Endothelial cell of hepatic sinusoid (primary cell): ENCODE measurements around the gene LYZL6.

Experiments
- in situ Hi-C: cut with HindIII; loops from 2 replicates; pipeline ENCODE4 v1.10.0; 2017; ENCODE audit warnings: low sequenced_read_pairs

LYZL6 gene, protein sequence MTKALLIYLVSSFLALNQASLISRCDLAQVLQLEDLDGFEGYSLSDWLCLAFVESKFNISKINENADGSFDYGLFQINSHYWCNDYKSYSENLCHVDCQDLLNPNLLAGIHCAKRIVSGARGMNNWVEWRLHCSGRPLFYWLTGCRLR

DNA sequence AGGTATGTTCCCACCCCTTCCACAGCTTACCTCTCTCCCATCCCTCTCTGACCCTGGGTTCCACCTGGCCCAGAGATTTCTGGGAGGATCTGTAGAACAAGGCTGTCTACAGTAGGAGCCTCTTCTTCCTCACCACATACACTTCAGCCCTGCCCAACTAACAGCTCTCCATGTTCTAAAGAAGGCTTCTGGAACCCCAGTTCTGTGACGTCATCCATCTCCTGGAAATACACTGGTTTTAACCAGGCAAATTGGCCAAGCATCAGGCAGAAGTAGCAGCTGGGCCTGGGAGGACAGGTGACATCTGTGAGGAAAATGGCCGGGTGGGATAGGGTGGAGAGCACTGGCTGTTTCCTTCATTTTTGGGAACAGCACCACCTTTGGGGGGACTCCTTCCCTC is at the start of gene LYZL6:
Gene LYZL6 (minus strand): TSS at position 177 of the 400 bp plus-strand sequence. CDS start 4,357 bp downstream, outside the sequence.
- in situ Hi-C loops: no loop called here

DNA sequence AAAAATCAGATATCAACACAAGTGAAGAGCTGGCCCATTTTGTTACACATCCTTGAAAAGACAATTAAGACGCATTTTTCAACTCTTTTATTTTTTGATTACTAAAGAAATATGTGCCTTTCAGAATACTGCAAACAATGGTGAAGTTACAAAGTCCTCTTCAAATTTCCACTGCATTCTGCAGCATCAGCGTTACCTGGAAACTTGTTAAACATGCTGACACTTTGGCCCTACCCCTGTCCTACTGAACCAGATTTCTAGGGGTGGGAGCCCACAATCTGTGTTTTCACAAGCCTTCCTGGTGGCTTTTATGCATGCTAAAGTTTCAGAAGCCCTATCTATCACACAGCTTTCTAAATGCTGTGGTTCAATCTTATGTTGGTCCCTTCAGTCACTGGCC is 47.6 kb upstream of the LYZL6 start:
- in situ Hi-C loops: no loop called here

DNA sequence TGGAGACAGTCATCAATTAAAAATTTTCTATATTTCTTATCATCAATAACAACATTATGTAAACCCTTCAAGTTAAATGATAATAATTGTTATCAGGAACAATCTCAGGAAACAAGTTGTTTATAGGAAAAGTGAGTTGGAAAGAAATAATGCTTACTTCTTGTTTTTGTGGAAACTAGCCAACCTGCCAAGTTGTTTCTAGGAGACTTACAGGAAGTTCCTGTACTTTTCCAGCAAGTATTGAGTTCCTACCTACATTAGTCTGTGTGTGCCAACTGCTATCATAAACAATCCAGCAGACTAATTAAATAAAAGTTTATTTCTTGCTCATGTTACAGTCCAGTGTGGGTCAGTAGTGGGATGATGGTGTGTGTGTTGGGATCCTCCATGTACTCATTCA is 44.7 kb upstream of the LYZL6 start:
- in situ Hi-C loops: no loop called here

DNA sequence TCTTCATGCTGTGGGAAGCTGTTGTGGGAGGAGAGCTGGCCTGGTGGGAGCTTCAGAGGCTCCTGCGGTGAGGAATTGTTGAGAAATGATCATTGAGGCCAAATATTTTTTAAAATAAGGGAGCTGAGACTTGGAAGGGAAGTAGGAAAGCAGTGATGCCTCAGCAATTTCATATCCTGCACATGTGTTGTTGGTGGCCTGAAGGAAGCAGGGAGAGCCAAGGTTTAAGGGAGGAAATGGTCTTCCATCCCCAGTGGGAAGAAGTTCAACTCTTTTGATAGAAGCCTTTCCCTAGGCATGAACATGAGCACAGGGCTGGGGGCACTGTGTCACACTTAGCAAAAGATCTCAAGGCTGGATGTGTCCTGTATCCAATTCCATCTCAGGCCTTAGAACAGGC is 43.1 kb upstream of the LYZL6 start, which contains the start of gene CCL14:
Gene CCL14 (minus strand): TSS at position 87 of the 400 bp plus-strand sequence. CDS start 80 bp downstream, at position 7.
- in situ Hi-C loops: no loop called here

DNA sequence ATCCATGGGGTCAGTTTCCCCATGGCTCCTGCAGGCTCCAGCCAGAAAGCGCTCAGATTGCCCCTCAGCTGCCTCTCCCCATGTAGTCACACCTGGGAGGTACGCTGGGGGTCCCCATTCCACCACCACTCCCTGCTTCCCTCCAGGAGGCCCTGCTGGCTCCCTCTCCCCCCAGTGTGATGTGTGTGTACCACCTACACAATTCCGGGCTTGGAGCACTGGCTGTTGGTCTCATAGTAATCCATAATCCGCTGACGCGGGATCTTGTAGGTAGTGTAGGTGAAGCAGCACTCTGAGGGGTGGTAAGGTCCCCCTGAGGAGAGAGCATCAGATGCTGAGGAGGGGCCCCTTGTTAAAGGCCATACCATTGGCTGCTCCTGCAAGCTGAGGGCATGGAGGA is 40.6 kb upstream of the LYZL6 start:
- in situ Hi-C loops: no loop called here

DNA sequence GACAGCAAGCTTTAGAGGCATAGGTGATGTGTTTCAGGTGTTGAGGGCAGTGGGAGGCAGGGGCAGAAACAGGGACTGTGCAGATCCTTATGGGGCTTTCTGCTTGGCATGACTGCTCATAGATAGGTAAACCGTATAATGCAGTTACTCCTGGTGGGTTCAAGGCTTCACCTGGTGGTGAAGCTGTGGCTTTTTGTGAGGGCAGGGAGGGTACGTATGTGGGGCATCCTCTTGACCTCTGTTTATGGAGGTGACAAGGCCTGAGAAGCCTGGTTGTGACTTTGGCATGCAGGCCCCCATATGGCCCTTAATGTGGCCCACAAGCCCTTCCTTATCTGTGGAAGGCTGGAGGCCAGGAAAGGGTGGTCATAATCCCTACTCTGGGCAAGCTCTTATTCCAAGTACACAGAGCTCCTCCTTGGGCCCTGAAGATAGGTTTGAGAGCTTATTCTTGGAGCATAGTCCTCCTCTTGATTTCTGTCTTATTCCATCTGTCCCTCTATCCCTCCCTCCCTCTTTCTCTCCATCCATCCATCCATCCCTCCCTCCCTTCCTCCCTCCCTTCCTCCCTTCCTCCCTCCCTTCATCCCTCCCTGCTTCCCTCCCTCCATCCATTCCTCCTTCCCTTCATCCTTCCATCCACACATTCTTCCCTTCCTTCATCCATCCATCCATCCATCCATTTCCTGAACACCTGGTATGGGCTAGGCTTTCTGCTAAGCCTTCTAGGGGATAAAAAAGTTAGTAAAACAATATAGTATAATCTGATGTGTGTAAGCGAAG is 39.1 kb upstream of the LYZL6 start:
- in situ Hi-C loops: no loop called here

DNA sequence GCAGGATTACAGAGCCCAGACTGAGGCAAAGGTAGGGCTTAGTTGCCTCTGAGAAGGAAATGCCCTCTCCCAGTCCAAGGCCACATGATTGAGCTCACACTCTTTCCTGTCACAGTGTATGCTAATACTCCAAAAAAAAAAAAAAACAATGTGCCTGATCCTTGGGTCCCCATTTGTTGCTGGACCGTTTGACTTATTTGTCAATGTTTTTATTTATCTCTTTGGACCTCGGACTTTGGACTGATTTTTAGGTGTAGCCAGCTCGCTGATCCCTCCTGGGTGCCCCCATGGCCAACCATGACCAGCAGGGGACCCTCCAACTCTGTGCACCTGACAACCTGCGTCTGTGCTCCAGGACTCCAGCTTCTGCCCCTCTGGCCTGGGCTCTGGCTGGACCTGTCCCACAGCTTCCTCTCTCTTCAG is 38.4 kb upstream of the LYZL6 start:
- in situ Hi-C loops: no loop called here

DNA sequence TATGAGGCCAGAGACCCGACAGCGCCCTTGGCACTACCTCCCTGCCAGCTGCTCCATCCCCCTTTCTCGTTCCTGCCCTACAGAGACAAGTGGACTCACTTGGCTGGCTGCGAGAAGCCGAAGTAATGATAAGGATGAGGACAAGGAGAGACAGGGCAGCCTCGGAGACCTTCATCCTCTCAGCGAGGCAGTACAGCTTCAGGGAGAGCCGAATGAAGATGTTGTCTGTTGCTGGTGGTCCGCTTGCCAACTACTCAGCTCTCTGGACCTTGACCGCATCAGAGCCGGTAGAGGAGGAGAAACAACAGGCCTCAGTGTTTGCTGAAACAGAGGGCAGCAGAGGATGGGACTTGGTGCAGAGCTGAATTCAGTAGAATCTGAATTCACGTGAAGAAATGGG is 37.7 kb upstream of the LYZL6 start, which contains the start of gene CCL16:
Gene CCL16 (minus strand): TSS at position 252 of the 400 bp plus-strand sequence. CDS start 77 bp downstream, at position 175.
- in situ Hi-C loops: no loop called here

DNA sequence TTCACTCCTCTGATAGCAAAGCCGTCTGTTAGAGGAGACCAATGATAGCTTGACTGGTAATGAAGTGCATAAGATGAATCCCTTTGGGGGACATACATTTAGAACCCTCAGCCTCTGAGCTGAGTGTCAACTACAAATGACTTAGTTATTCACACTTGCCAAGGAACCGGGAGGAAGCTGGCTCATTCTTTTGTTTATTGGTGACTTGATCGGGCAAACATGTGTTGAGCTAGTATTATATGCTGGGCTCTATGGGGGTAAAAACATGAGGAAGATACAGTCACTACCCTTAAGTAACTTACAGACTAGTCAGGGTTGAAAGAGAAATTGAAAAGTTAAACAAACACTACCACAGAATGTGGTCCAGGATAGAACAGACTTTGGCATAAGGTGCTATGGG is 34.8 kb upstream of the LYZL6 start:
- in situ Hi-C loops: no loop called here

DNA sequence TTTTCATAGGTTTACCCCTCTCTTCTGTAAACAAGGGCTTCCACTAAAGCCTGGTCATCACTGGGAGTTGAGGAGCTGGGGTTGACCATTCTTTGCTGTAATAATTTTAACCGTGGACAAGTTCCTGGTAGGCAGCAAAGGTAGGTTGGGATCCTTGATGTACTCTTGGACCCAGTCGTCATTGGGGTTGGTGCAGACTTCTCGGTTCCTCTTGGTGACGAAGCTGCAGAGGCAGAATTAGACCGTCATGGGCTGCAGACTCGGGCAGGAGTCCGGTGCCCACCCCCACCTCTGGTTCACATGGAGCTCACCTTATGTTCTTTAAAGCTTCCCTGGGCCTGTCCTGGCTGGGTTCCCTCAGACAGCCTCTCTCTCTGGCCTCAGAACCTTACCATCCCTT is 34.0 kb upstream of the LYZL6 start:
- in situ Hi-C loops: no loop called here

DNA sequence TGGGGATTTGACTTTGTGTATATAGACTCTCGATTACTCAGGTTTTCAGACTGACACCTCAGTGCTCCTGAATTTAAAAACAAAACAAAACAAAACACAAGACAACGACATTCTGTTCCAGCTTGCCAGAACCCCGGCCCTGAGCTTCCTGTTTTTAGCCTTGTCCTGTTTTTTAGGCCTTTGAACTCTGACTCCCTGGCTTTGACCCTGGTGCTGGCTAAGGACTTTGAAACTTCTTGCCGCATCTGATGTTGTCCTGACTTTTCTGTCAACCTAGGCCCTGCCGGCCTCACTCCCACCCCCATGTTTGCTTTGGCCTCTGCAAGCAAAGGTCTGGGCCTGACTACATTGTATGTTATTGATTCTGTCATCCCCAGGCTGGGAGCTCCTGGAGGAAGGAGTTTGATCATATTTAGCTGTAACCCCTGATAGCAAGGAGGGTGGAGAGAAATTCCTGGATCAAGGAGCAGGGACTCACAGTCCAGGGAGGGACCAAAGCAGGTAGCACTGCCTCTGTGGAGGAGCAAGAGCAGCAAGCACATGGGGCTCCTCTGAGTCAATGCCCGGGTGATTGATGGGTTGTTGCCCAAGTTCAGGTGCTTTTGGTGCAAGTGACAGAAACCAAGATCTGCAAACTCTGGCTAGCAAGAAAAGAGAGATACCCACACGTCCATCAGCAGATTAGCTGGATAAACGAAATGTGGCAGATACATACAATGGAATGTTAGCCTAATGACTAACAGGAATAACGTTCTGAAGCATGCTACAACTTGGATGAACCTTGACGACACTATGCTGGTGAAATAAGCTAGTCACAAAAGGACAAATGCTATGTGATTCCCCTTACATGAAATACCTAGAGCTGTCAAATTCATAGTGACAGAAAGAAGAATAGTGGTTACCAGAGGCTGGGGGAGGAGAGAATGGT is 30.1 kb upstream of the LYZL6 start:
- in situ Hi-C loops: no loop called here

DNA sequence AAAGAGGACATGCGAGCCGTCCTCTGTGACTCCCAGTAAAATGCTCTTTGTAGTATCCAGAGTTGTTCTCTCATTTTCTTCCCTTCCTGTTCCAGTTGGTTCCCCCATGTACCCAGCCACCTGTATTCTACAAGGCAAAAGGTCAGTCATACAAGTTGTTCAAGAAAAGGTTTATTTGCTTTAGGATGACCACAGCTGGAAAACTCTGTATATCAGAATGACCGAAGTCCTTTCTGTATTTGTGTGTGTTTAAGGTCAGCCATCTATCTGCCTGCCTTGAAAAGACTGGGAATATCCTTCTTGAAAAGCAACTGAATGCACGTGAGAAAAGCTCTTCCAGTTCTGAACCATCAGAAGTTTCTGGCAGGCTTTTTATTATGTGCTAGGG is 29.4 kb upstream of the LYZL6 start:
- in situ Hi-C loops: no loop called here

DNA sequence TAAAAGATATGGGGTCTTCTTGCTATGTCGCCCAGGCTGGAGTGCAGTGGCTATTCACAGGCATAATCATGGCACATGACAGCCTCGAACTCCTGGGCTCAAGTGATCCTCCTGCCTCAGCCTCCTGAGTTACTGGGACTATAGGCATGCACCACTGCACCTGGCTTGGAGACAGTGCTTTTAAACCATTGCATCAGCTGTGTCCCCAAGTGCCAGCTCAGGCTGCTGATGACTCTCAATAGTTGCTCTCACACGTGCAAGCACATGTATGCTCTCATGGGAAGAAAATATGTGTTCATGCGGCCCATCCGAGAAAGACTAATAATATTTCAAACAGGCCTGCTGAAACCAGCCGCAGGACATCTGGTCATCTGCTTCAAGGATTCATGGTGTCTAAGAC is 29.0 kb upstream of the LYZL6 start:
- in situ Hi-C loops: no loop called here

DNA sequence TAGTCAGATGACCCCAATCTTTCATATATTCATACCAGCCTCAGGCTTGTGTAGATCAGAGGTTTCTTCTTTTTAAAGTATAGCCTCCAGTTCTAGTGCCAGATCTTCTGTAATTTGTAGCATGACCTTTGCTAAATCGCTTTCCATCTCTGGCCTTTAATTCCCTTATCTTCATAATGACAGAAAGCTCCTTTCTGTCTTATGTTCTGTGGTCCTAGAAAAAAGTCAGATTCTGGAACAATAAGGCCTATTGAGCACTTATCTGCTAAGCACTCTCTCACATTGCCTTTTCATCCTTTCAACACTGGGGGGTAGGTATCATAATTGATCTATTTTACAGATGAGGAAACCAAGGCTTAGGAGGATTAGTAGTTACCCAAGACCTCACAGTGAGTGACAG is 28.6 kb upstream of the LYZL6 start:
- in situ Hi-C loops: no loop called here

DNA sequence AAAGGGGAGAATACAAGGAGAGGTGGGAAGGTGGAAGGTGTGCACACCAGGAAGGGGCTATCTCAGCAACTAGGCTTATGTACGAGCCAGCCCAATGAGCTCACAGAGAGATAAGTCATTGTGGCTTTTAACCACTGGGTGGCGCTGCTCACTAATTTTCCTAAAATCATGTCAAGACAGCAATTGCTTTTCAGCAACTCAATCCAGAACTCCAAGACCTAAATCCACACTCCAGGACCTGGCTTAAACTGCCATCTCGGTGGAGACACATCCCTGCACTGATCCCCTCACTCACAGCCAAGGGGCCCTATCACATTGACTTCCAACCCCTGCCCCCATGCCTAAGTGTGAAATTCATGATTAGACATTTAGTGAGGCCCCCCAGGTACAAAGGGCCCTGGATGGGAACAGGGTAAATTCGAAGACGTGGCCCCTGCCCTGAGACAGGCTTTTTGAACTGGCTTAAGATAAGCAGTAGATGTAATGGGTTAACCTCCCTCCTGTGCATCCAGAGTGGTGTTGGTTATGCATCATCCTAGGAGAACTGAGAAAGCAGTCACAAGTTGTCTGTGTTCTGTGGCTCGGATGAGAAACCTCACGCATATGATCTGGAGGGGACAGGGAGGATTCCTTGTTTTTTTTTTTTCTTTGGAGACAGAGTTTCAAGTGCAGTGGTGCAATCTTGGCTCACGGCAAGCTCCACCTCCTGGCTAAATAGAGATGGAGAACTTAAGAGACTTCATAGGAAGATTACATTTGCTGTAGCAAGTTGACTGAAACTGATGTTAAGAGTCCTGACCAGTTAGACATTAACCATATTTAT is 26.3 kb upstream of the LYZL6 start:
- in situ Hi-C loops: no loop called here

DNA sequence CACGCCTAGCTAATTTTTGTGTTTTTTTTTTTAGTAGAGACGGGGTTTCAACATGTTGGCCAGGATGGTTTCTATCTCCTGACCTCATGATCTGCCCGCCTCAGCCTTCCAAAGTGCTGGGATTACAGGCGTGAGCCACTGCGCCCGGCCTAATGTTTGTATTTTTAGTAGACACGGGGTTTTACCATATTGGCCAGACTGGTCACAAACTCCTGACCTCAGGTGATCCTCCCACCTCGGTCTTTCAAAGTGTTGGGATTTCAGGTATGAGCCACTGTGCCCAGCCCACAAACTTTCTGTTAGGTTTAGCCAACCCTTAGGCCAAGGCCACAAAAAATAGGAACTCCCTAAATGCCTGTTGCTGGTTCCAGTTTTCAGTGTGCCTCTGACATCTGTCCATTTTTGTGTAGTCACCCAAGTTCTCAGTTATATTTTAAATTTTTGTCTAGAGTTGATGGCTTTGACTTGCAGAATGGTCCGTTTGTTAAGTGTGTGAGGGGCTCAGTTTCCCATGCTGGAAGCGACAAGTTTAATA is 25.1 kb upstream of the LYZL6 start:
- in situ Hi-C loops: no loop called here

DNA sequence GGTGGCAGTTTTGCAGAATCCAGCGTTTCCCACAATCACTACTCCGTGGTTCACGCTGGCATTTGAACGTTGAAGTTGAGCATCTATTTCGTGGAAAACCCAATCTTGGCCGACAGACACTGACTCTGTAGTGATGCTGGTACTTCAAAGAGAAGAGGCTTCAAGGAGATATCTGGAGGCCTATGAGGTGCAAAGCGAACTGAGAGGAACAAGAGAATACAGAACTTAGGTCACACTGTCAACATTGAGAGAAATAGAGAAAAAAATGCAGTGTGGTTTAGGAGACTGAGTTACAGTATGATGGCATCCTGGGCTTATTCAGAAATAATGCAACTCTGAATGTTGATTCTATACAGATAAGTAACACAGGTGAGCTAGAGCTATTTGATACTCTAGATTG is 21.8 kb upstream of the LYZL6 start:
- in situ Hi-C loops: no loop called here

DNA sequence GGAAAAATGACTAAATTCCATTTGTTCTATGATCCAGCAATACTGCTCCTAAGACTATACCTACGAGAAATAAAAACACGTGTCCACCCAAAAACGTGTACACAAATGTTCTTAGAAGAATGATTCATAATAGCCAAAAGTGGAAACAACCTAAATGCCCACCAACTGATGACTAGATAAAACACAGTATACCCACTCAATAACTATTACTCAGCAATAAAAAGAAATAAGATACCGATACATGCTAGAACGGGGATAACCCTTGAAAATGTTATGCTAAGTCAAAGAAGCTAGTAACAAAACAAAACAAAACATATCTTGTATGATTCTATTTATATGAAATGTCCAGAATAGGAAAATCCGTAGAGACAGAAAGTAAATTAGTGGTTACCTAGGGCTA is 20.1 kb upstream of the LYZL6 start:
- in situ Hi-C loops: no loop called here

DNA sequence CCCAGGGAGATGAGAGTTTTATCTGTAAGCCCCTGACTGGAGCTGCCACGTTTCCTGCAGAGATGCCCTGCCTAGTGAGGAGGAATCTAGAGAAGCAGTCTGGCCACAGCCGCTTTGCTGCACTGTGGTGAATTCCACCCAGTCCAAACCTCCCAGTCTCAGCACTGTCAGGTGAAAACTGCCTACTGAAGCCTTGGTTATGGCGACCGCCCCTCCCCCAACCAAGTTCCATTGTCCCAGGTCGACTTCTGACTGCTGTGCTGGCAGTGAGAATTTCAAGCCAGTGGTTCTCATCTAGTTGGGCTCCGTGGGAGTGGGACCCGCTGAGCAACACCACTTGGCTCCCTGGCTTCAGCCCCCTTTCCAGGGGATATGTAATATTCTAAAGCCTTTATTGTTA is 10.2 kb upstream of the LYZL6 start:
- in situ Hi-C loops: no loop called here

DNA sequence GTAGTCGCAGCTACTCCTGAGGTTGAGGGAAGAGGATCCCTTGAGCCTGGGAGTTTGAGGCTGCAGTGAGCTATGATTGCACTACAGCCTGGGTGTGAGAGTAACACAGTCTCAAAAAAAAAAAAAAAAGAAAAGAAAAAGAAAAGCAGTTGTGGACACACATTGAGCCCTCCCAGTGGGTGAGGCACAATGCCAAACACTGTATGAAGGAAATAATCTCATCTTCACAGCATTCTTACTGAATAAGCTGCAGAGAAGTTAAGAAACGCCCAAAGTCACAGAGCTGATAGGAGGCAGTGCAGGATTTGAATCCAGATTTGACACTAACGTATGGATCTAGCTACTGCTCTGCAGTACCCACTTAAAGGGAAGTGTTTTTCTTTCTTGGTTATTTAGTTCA is 5.9 kb upstream of the LYZL6 start:
- in situ Hi-C loops: no loop called here
